ENCODE measurements around the gene BCL2. TPM values are rescaled to one million over a fixed set of nuclear protein-coding genes. Genes with fewer than 3 reads are reported as not detected.

Gene BCL2
- total RNA-seq, 1 donor from 2014 or later = 145 TPM

DNA sequence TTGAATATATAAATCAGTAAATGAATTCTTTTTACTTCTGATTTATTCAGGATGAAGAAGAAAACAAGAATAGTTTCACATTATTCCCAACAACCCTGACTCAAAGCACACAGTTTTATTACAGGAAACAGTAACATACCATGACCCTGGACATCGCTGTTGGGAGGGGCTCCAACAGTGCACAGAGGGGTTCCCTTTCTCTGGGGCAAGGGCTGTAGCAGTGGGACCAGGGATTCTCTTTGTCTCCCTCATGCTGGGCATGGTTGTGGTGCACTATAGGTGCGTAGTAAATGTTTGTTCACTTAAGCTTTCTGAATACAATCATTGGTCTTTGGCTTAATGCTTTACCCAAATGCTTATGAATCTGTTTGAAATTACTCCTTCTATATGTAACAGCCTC is 189.4 kb downstream of the BCL2 start:
- ATAC-seq (ENCODE audit: low read depth) = no peak
- H3K36me3 Mint-ChIP-seq (ENCODE audit: low read depth) = peaks cover 38% of the 10 kb centered on the region
- no peak overlapping the region for H3K4me3 Mint-ChIP-seq

DNA sequence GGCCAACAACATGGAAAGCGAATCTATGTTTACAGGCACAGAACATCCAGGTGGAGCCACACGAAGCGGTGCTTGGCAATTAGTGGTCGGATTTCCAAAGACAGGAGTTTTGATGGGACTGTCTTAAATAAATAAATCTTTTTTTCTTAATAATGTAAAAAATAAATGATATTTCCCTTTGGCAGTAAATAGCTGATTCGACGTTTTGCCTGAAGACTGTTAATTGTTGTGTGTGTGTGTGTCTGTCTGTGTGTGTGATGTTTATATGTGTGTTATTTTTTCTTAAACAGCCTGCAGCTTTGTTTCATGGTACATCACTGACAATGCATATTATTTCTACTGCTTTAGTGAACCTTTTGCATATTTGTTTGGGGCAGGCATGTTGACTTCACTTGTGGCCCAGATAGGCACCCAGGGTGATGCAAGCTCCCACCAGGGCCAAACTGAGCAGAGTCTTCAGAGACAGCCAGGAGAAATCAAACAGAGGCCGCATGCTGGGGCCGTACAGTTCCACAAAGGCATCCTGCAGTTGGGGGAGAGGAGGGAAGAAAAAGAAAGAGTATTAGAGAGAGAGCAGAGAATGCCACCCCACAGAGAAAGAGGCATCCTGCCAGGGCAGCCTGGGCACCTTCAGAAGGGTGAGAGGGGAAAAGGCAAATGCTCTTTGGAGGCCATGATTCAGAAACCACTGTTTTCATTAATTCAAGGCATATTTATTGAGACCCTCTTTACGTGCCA is 191.2 kb downstream of the BCL2 start:
- H3K36me3 Mint-ChIP-seq (ENCODE audit: low read depth) = peaks cover 43% of the 10 kb centered on the region
- ChIA-PET POLR2A (interaction anchor here (0.5 to 1.4 kb wide), 2 partner anchors 10 to 204 kb away, joined by 3 to 8 read pairs; no protein-coding TSS in a partner anchor), CTCF (interaction anchor here (1.5 to 2.3 kb wide), 2 partner anchors 190 to 195 kb away, joined by 5 to 9 read pairs; no protein-coding TSS in a partner anchor)
- no peak for TF ChIP-seq CTCF (IDR thresholded peaks at IDR 0.05)
- H3K4me3 Mint-ChIP-seq = no peak overlapping the region
- peaks cover 22% of the 10 kb centered on the region for H3K4me1 Mint-ChIP-seq
- intact Hi-C loops (cut with micrococcal nuclease) = no loop called here
- H3K27ac Mint-ChIP-seq = peak overlapping the region; percentile 32
- H3K27me3 Mint-ChIP-seq = no peaks in the 10 kb centered on the region
- no peak for DNase-seq
- ATAC-seq (ENCODE audit: low read depth) = no peak
- no peaks in the 10 kb centered on the region for H3K9me3 Mint-ChIP-seq

More for the DNA sequence above, 189.4 kb downstream of the BCL2 start:
- intact Hi-C loops (cut with micrococcal nuclease) = loop anchor here (2.0 kb wide), 1 partner anchor 309 kb away; no protein-coding TSS in a partner anchor
- H3K4me1 Mint-ChIP-seq = peaks cover 23% of the 10 kb centered on the region
- H3K27me3 Mint-ChIP-seq = no peaks in the 10 kb centered on the region
- POLR2A ChIA-PET = interaction anchor here (2.2 to 6.4 kb wide), 2 partner anchors 182 to 188 kb away, joined by 6 to 46 read pairs; partner anchors contain the start of gene BCL2
- CTCF ChIA-PET = interaction anchor here (1.3 to 3.5 kb wide), 4 partner anchors 10 to 188 kb away, joined by 6 to 28 read pairs (median 18); no protein-coding TSS in a partner anchor
- H3K9me3 Mint-ChIP-seq = no peaks in the 10 kb centered on the region
- H3K27ac Mint-ChIP-seq = no peak overlapping the region
- DNase-seq = no peak
- no peak for TF ChIP-seq CTCF (IDR thresholded peaks at IDR 0.05)

DNA sequence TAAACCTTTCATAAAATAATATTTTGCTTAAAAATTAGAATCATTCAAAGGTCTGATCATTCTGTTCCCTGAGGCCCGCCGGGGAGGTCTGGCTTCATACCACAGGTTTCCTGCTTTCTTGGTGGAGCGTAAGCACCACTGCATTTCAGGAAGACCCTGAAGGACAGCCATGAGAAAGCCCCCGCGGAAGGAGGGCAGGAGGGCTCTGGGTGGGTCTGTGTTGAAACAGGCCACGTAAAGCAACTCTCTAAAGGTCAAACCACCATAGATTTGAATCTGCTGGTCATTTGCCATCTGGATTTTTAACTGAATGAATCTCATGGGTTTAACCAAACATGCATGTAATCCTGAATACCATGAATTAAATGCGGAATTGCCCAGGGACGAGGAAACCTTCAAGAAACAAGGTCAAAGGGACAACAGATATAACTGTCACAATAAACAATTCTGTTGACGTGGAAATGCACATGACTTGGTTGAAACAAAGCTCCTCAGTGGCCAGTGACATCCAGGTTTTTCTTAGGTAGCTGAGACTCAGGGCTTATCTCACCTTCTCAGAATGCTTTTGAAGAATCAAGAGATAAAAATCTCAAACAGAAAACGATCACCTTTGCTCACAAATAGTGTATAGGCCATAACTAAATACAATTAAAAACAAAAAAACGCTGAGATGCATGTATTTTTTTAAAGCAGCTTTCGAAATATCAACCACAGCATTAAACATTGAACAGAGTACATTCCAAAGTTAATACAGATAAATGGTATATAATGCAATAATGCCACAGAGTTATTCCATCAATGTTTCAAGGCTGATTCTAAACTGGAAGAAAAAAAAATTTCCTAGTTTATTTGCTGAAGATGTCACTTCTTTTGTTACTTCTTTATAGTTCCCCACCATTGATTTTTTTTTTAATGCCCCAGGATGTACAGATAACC is 193.2 kb downstream of the BCL2 start:
- CTCF ChIA-PET = interaction anchor here (0.8 kb wide), 1 partner anchor 197 kb away, joined by 3 read pairs; no protein-coding TSS in a partner anchor
- H3K27me3 Mint-ChIP-seq = no peaks in the 10 kb centered on the region
- peaks cover 9% of the 10 kb centered on the region for H3K4me1 Mint-ChIP-seq
- H3K36me3 Mint-ChIP-seq (ENCODE audit: low read depth) = peaks cover 43% of the 10 kb centered on the region
- TF ChIP-seq CTCF (IDR thresholded peaks at IDR 0.05) = no peak
- H3K27ac Mint-ChIP-seq = no peak overlapping the region
- intact Hi-C loops (cut with micrococcal nuclease) = no loop called here
- no peak for DNase-seq
- POLR2A ChIA-PET = no interaction called here
- ATAC-seq (ENCODE audit: low read depth) = no peak
- no peak overlapping the region for H3K4me3 Mint-ChIP-seq
- no peaks in the 10 kb centered on the region for H3K9me3 Mint-ChIP-seq

DNA sequence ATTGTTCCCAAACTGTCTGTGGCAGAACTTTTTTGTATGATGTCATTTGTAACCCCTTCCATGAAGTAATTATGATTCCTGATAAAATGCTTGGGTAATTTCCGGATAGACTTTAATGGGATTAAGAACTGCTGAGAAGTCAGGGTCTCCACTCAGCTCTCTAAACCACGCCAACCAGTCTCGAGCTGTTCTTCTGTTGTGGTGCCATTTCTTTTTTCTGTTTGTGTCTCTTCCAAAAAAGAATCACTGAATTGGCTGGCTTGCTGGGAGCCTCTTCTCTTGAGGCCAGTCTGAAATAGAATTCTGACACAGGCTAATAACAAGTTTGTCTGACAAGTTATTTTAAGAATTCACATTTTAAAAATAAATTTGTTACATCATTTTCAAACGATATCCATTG is 198.9 kb downstream of the BCL2 start:
- Mint-ChIP-seq H3K9me3 (no peaks in the 10 kb centered on the region), H3K27me3 (peaks cover 2% of the 10 kb centered on the region), H3K27ac (no peak overlapping the region), H3K4me1 (peaks cover 5% of the 10 kb centered on the region), H3K36me3 (ENCODE audit: low read depth) (peaks cover 8% of the 10 kb centered on the region), H3K4me3 (no peak overlapping the region)
- DNase-seq (no peak), ATAC-seq (ENCODE audit: low read depth) (no peak)
- intact Hi-C loops (cut with micrococcal nuclease) = loop anchor here (5.0 kb wide), 1 partner anchor 37 kb away; no protein-coding TSS in a partner anchor
- no peak for TF ChIP-seq CTCF (IDR thresholded peaks at IDR 0.05)
- ChIA-PET CTCF (interaction anchor here (0.8 to 2.6 kb wide), 8 partner anchors 9 to 219 kb away, joined by 3 to 26 read pairs (median 6); no protein-coding TSS in a partner anchor), POLR2A (no interaction called here)
